ENCODE data around the gene SEPTIN5. TPM values are rescaled to one million over a fixed set of nuclear protein-coding genes. Genes with fewer than 3 reads are reported as not detected.

SEPTIN5 gene
- total RNA-seq, 1 experiment from 2014 or later, result 22.4 TPM

DNA sequence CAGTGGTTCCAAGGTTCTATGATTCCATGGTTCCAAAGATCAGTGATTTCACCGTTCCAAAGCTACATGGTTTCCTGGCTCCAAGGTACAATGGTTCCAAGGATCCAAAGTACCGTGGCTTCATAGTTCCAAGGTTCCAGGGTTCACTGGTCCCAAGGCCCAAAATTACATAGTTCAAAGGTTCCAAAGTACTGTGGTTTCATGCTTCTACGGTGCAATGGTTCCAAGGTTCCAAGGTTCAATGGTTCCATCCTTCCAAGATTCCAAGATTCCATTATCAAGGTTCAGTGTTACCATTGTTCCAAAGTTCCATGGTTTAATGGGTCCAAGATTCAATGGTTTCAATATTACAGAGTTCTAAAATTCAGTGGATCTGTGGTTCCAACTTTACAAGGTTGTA, 43.0 kb upstream of the SEPTIN5 start:
- DNase-seq (ENCODE audit: low spot score) (no peak), ATAC-seq (no peak)
- ChIA-PET POLR2A (no interaction called here), CTCF (no interaction called here)
- TF ChIP-seq FOXP1 (CRISPR knock-in tag; IDR thresholded peaks at IDR 0.05; ENCODE audit: borderline replicate concordance) (no peak), TEAD4 (CRISPR knock-in tag; IDR thresholded peaks at IDR 0.05) (no peak), MLX (CRISPR knock-in tag; IDR thresholded peaks at IDR 0.05) (no peak), PRRX2 (CRISPR knock-in tag; IDR thresholded peaks at IDR 0.05) (no peak), TCF7 (CRISPR knock-in tag; IDR thresholded peaks at IDR 0.05; ENCODE audit: low read depth) (no peak), ARID4B (CRISPR knock-in tag; IDR thresholded peaks at IDR 0.05; ENCODE audit: borderline replicate concordance) (no peak), ZNF512 (CRISPR knock-in tag; IDR thresholded peaks at IDR 0.05; ENCODE audit: borderline replicate concordance) (no peak)
- H3K9me3 Mint-ChIP-seq, result peaks cover 10% of the 10 kb centered on the region
- H3K27ac Mint-ChIP-seq, result no peak overlapping the region
- peaks cover 8% of the 10 kb centered on the region; the same call in 1 of the 2 replicates for H3K4me1 Mint-ChIP-seq
- H3K36me3 Mint-ChIP-seq, result no peaks in the 10 kb centered on the region; the same call in 1 of the 2 replicates
- no peak overlapping the region for H3K4me3 Mint-ChIP-seq
- H3K27me3 Mint-ChIP-seq (ENCODE audit: low read depth), result peaks cover 20% of the 10 kb centered on the region

DNA sequence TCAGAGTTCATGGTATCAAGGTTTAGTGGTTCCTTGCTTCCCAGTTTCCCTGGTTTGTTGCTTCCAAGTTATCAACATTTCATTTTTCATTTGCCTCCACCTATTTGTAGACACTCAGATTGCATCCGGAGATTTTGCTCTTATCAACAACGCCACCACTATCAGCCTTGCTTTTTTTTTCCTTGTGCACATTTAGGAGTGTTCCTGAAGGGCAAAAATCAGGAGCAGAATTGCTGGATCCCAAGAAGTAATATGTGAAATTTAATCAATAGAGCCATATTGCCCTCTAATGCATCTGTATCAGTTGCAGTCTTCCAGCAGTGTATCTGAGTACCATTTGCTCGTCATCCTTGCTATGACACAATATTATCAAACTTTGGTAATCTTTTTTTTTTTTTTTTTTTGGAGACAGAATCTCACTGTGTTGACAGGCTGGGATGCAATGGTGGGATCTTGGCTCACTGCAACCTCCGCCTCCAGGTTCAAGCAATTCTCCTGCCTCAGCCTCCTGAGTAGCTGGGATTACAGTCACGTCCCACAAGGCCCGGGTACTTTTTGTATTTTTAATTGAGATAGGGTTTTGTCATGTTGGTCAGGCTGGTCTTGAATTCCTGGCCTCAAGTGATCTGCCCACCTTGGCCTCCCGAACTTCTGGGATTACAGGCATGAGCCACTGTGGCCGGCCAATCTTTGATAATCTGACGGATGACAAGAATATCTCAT, 42.1 kb upstream of the SEPTIN5 start:
- ATAC-seq, result no peak
- POLR2A ChIA-PET, result no interaction called here
- TF ChIP-seq, protein P1, sequence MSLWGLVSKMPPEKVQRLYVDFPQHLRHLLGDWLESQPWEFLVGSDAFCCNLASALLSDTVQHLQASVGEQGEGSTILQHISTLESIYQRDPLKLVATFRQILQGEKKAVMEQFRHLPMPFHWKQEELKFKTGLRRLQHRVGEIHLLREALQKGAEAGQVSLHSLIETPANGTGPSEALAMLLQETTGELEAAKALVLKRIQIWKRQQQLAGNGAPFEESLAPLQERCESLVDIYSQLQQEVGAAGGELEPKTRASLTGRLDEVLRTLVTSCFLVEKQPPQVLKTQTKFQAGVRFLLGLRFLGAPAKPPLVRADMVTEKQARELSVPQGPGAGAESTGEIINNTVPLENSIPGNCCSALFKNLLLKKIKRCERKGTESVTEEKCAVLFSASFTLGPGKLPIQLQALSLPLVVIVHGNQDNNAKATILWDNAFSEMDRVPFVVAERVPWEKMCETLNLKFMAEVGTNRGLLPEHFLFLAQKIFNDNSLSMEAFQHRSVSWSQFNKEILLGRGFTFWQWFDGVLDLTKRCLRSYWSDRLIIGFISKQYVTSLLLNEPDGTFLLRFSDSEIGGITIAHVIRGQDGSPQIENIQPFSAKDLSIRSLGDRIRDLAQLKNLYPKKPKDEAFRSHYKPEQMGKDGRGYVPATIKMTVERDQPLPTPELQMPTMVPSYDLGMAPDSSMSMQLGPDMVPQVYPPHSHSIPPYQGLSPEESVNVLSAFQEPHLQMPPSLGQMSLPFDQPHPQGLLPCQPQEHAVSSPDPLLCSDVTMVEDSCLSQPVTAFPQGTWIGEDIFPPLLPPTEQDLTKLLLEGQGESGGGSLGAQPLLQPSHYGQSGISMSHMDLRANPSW (CRISPR knock-in tag; conservative IDR thresholded peaks at IDR 0.05; ENCODE audit: low read depth), result no peak
- TF ChIP-seq CBFB (CRISPR knock-in tag; IDR thresholded peaks at IDR 0.05; ENCODE audit: low read depth) (no peak), ZNF671 (CRISPR knock-in tag; IDR thresholded peaks at IDR 0.05) (no peak), ZNF317 (CRISPR knock-in tag; IDR thresholded peaks at IDR 0.05; ENCODE audit: borderline replicate concordance, low read depth) (no peak), CREM (CRISPR knock-in tag; IDR thresholded peaks at IDR 0.05) (no peak), SMAD3 (CRISPR knock-in tag; IDR thresholded peaks at IDR 0.05; ENCODE audit: borderline replicate concordance) (no peak)
- TF ChIP-seq, protein P2, sequence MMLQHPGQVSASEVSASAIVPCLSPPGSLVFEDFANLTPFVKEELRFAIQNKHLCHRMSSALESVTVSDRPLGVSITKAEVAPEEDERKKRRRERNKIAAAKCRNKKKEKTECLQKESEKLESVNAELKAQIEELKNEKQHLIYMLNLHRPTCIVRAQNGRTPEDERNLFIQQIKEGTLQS (CRISPR knock-in tag; conservative IDR thresholded peaks at IDR 0.05), result no peak
- no peak for DNase-seq (ENCODE audit: low spot score)
- H3K4me3 Mint-ChIP-seq, result no peak overlapping the region
- CTCF ChIA-PET, result interaction anchor here (0.7 kb wide), 1 partner anchor 290 kb away, joined by 4 read pairs; no protein-coding TSS in a partner anchor
- peaks cover 19% of the 10 kb centered on the region for H3K27me3 Mint-ChIP-seq (ENCODE audit: low read depth)
- H3K4me1 Mint-ChIP-seq, result peaks cover 2% of the 10 kb centered on the region; the same call in 1 of the 2 replicates
- H3K36me3 Mint-ChIP-seq, result no peaks in the 10 kb centered on the region; the same call in 1 of the 2 replicates
- no peak overlapping the region for H3K27ac Mint-ChIP-seq
- H3K9me3 Mint-ChIP-seq, result peaks cover 13% of the 10 kb centered on the region

Data from WTC11 (cell line).